Neural crest cell (in vitro differentiated cells): ENCODE data around the gene ADGRG6. TPM values are rescaled to one million over a fixed set of nuclear protein-coding genes. Genes with fewer than 3 reads are reported as not detected.
A peak's percentile ranks its signal among the peaks of the same experiment; 100 is the strongest.

Experiments
- DNase-seq: peaks from one replicate; pipeline ENCODE4 v3.0.0; 2021; ENCODE audit warnings: low read depth, mixed read lengths, low spot score
- H3K27ac Mint-ChIP-seq: one replicate; pipeline ENCODE4 v1.8.0; 2021; ENCODE audit warnings: mild to moderate bottlenecking, mixed read lengths; ENCODE audit not compliant: unreplicated experiment
- H3K27me3 Mint-ChIP-seq: 2 replicates; pipeline ENCODE4 v1.8.0; 2021; ENCODE audit warnings: low read depth, mild to moderate bottlenecking, mixed read lengths
- H3K36me3 Mint-ChIP-seq: 2 replicates; pipeline ENCODE4 v1.8.0; 2021; ENCODE audit warnings: low read depth, mild to moderate bottlenecking, mixed read lengths
- H3K4me1 Mint-ChIP-seq: 2 replicates; pipeline ENCODE4 v1.8.0; 2021; ENCODE audit warnings: mixed read lengths
- H3K4me3 Mint-ChIP-seq: one replicate; pipeline ENCODE4 v1.8.0; 2021; ENCODE audit warnings: mild to moderate bottlenecking, mixed read lengths
- H3K9me3 Mint-ChIP-seq: 2 replicates; pipeline ENCODE4 v1.8.0; 2021; ENCODE audit warnings: mixed read lengths
- total RNA-seq: library from RNA; stranded (reverse); gene quantifications from 2 replicates; pipeline ENCODE4 v1.2.1, GENCODE V29; 2021
- TF ChIP-seq, protein P1 (sequence below): fragments of 200-600 bp; sonication (generic); conservative IDR thresholded peaks from 2 replicates; pipeline ENCODE4 v1.5.0; 2021; ENCODE audit warnings: antibody characterized with exemption, mild to moderate bottlenecking

ADGRG6 gene
- total RNA-seq, 1 donor from 2014 or later: 78.9 TPM

DNA sequence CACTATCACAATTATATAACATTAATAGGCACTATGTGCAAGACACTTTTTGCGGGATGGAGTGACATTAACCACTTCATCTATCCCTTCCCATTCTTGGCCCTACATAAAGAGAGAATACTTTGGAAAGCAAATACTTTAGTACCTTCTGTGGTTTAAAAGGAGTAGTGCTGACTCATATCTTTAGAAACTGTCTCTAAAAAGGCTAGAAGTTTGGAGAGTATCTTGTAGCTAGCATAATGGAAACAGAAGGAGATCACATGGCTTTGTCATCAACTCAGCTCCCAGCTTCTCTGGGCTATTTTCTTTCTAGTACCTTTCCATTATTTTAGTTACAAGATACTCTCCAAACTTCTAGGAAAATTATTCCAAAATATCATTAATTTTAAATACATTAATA lies 157.5 kb downstream of the ADGRG6 start:
- Mint-ChIP-seq H3K4me3 (no peak overlapping the region), H3K27me3 (no peaks in the 10 kb centered on the region), H3K36me3 (no peaks in the 10 kb centered on the region), H3K4me1 (no peaks in the 10 kb centered on the region), H3K9me3 (peaks cover 4% of the 10 kb centered on the region), H3K27ac (no peak overlapping the region)
- TF ChIP-seq, protein P1, sequence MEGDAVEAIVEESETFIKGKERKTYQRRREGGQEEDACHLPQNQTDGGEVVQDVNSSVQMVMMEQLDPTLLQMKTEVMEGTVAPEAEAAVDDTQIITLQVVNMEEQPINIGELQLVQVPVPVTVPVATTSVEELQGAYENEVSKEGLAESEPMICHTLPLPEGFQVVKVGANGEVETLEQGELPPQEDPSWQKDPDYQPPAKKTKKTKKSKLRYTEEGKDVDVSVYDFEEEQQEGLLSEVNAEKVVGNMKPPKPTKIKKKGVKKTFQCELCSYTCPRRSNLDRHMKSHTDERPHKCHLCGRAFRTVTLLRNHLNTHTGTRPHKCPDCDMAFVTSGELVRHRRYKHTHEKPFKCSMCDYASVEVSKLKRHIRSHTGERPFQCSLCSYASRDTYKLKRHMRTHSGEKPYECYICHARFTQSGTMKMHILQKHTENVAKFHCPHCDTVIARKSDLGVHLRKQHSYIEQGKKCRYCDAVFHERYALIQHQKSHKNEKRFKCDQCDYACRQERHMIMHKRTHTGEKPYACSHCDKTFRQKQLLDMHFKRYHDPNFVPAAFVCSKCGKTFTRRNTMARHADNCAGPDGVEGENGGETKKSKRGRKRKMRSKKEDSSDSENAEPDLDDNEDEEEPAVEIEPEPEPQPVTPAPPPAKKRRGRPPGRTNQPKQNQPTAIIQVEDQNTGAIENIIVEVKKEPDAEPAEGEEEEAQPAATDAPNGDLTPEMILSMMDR: no peak
- DNase-seq: no peak

DNA sequence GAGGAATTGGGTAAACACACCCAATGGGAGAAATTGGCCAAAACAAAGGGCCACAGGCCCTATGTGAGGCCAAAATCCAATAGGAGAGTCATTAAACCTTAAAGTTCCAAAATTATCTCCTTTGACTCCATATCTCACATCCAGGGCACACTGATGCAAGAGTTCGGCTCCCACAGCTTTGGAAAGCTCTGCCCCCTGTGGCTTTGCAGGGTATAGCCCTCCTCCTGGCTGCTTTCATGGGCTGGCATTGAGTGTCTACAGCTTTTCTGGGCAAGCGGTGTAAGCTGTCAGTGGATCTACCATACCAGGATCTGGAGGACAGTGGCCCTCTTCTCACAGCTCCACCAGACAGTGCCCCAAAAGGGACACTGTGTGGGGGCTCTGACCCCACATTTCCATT lies 160.5 kb downstream of the ADGRG6 start:
- Mint-ChIP-seq H3K36me3 (no peaks in the 10 kb centered on the region), H3K27ac (no peak overlapping the region), H3K4me1 (no peaks in the 10 kb centered on the region), H3K9me3 (peaks cover 4% of the 10 kb centered on the region), H3K4me3 (no peak overlapping the region), H3K27me3 (no peaks in the 10 kb centered on the region)
- TF ChIP-seq, protein P1: peak; percentile 35
- DNase-seq: no peak

DNA sequence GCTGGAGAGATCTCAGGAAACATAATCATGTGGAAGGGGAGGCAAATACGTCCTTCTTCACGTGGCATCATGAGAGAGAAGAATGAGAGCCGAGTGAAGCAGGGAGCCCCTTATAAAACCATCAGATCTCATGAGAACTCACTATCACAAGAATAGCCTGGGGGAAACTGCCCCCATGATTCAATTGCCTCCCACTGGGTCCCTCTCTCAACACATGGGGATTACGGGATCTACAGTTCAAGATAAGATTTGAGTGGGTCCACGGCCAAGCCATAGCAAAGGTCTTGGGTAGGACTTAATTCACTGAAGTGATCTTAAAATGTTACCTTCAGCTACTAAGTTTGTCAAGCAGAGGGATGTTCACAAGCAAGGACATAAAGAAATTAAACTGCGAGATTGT lies 162.2 kb downstream of the ADGRG6 start:
- no peak overlapping the region for H3K4me3 Mint-ChIP-seq
- H3K36me3 Mint-ChIP-seq: no peaks in the 10 kb centered on the region
- no peaks in the 10 kb centered on the region for H3K4me1 Mint-ChIP-seq
- no peaks in the 10 kb centered on the region for H3K27me3 Mint-ChIP-seq
- TF ChIP-seq, protein P1: no peak
- H3K9me3 Mint-ChIP-seq: peaks cover 4% of the 10 kb centered on the region
- no peak overlapping the region for H3K27ac Mint-ChIP-seq
- DNase-seq: no peak

DNA sequence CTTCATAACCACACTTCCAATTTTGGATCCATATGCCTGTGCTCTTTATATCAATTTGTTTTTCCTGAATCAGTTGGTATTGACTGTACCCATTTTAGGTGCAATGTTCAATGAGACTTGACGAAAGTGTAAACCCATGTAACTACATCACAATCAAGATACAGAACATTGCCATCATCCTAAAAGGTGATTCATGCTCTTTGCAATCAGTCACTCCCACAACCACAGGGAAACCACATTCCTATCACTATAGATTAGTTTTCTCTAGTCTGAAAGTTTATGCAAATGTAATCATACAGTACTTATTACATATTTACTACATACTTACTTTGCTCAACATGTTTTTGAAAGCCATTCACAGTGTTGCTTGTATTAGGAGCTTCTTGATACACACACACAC lies 167.4 kb downstream of the ADGRG6 start:
- Mint-ChIP-seq H3K36me3 (no peaks in the 10 kb centered on the region), H3K27me3 (no peaks in the 10 kb centered on the region), H3K9me3 (no peaks in the 10 kb centered on the region), H3K27ac (no peak overlapping the region), H3K4me3 (no peak overlapping the region), H3K4me1 (no peaks in the 10 kb centered on the region)
- TF ChIP-seq, protein P1: no peak
- DNase-seq: no peak

DNA sequence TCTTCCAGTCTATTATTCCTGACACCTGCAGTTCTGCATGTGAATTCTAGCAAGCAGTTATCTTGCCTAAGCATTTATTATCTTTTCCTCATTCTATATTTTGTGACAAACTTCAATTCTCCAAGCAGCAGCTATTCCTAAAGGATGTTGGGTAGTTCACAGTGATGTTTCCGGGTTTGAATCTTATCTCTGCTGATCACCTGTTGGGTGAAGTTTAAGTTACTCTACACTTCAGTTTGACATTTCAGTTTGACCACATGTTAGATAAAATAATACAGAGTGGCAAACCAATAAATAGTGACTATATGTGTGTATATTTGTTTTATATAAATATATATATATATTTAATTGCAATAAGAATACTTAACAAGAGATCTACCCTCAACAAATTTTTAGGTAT lies 168.6 kb downstream of the ADGRG6 start:
- no peaks in the 10 kb centered on the region for H3K36me3 Mint-ChIP-seq

More for the DNA sequence above, 168.6 kb downstream of the ADGRG6 start:
- TF ChIP-seq, protein P1: no peak
- no peak for DNase-seq
- Mint-ChIP-seq H3K27ac (no peak overlapping the region), H3K4me3 (no peak overlapping the region), H3K4me1 (no peaks in the 10 kb centered on the region), H3K27me3 (no peaks in the 10 kb centered on the region), H3K9me3 (no peaks in the 10 kb centered on the region)
